ENCODE data around the gene KCNT1.

KCNT1 gene

DNA sequence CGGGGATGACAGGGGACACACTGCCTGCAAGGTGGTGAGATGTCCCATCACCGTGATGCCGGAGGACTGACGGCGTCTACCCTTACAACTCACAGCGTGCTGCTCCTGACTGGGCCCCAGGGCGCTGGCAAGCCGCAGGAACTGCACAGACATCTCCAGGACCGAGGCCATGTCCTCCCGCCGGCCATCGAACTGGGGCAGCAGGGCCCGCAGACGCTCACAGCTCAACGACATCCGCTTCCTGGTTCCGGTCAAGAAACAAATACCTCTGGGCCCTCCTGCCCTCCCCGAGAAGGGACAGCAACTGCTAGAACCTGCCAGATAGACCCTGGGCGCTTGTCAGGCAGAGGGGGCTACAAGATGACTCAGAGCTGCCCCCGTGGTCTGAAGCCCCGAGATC is 3.7 kb upstream of the KCNT1 start:
- H3K4me3 ChIP-seq (ENCODE audit: low read depth, low read length), result no peak overlapping the region
- TF ChIP-seq, protein P1, sequence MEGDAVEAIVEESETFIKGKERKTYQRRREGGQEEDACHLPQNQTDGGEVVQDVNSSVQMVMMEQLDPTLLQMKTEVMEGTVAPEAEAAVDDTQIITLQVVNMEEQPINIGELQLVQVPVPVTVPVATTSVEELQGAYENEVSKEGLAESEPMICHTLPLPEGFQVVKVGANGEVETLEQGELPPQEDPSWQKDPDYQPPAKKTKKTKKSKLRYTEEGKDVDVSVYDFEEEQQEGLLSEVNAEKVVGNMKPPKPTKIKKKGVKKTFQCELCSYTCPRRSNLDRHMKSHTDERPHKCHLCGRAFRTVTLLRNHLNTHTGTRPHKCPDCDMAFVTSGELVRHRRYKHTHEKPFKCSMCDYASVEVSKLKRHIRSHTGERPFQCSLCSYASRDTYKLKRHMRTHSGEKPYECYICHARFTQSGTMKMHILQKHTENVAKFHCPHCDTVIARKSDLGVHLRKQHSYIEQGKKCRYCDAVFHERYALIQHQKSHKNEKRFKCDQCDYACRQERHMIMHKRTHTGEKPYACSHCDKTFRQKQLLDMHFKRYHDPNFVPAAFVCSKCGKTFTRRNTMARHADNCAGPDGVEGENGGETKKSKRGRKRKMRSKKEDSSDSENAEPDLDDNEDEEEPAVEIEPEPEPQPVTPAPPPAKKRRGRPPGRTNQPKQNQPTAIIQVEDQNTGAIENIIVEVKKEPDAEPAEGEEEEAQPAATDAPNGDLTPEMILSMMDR (IDR thresholded peaks at IDR 0.05; ENCODE audit: control insufficient read depth, extremely low read depth, insufficient read depth), result no peak
- no peak for DNase-seq (ENCODE audit: low read depth)

DNA sequence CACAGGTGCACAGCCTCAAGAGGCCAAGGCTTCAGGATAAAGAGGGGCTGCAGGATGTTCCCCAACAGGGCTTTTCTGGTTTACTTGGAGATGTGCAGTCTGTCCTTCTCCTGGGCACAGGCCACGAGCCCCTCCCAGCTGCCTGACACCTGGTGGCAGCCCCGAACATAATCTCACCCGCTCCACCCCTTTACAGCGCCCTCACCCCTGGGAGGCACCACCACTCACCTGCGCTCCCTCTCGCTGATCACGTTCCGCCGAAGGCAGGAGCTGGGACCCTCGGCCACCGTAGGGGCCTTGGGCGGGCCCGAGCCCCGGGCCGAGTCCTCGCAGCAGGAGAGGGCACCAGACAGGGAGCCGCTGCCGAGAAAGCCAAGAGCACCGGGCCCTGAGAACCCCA is 3.2 kb upstream of the KCNT1 start:
- DNase-seq (ENCODE audit: low read depth), result no peak
- no peak overlapping the region for H3K4me3 ChIP-seq (ENCODE audit: low read depth, low read length)
- TF ChIP-seq, protein P1 (IDR thresholded peaks at IDR 0.05; ENCODE audit: control insufficient read depth, extremely low read depth, insufficient read depth), result no peak

DNA sequence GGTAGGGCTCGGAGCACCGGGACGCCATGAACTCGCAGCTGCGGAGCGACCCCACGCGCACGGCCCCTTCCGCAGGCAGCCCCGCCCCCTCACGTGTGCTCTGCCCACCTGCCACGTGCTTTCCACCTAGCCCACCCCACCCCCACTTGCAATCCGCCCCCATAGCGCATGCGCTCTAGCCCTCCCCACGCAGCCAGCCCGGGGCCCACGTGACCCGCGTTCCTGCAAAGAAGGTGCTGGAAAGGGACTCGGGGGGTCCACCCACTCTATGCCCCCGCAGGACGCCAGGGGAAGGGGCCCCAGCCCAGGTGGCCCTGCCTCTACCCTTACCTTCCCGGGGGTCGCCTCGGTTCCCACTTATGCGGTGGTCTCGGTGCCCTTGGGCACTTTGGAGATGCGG is 2.5 kb upstream of the KCNT1 start, which contains the start of gene SOHLH1:
Gene SOHLH1, minus strand, starts transcription at position 42 of the 400 bp plus-strand sequence. Its CDS starts 14 bp downstream, at position 28.
- TF ChIP-seq, protein P1 (IDR thresholded peaks at IDR 0.05; ENCODE audit: control insufficient read depth, extremely low read depth, insufficient read depth), result no peak
- no peak for DNase-seq (ENCODE audit: low read depth)
- no peak within 1 kb of the TSS for H3K4me3 ChIP-seq (ENCODE audit: low read depth, low read length)

DNA sequence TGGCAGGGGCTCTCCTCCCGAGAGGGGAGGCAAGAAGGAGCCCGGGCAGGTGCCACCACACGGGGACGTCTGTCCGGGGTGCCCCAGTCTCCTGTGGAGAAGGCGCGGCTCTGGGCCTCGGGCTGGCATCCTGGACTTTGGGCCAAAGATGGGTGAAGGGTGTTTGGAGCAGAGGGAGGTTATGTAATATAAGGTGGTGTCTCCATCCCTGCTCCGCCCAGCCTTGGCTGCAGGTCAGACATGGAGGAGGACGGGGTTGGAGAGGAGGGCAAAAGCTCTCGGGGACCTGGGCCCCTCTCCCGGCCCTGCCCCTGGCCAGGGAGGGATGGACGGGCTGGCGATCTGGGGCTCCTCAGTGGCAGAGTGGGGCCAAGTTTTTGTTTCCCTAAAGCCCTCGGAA is 1.5 kb upstream of the KCNT1 start:
- TF ChIP-seq, protein P1 (IDR thresholded peaks at IDR 0.05; ENCODE audit: control insufficient read depth, extremely low read depth, insufficient read depth), result no peak
- DNase-seq (ENCODE audit: low read depth), result no peak

DNA sequence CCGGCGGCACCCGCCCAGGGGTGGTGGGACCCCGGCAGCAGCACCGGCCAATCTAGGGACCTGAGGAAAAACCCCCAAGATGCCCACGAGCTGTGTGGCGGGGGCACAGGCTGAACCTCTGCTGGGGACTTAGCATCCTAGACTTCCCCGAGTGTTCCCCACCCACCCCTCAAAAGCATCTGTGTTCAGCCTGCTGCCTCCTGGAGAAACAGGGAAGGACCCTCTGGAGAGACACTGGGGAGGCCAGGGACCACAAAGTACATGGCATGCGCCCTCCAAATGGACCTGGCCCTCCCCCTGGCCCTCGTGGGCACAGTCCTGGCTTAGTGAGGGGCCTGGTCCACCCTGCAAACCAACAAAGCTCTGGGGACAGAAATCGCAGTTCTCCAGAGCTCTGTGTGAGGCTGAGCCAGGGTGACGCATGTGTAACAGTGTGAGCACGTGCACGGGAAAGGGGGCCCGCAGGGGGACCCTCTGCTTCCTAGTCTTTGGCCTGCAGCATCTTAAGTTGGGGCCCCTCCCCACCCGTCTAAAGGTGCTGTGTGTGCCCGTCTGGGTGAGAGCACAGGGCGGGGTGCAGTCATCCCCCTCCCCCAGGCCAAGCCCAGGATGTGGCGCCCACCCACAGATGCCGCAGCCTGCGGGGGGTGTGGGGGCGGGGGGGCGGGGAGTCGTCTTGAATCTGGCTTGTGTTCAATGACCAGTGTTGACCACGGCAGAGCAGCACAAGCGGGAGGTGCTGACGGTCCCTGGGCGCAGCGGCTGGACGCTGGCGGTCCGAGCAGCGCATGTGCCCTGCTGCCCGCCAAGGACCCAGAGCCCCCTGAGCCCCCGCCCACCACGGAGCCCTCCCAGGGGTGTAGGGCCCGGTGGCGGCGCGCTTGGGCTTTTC is 672 bp upstream of the KCNT1 start:
- TF ChIP-seq, protein P1 (IDR thresholded peaks at IDR 0.05; ENCODE audit: control insufficient read depth, extremely low read depth, insufficient read depth), result no peak
- no peak overlapping the region for H3K4me3 ChIP-seq (ENCODE audit: low read depth, low read length)
- DNase-seq (ENCODE audit: low read depth), result no peak

More for the DNA sequence above, 1.5 kb upstream of the KCNT1 start:
- H3K4me3 ChIP-seq (ENCODE audit: low read depth, low read length), result no peak overlapping the region

DNA sequence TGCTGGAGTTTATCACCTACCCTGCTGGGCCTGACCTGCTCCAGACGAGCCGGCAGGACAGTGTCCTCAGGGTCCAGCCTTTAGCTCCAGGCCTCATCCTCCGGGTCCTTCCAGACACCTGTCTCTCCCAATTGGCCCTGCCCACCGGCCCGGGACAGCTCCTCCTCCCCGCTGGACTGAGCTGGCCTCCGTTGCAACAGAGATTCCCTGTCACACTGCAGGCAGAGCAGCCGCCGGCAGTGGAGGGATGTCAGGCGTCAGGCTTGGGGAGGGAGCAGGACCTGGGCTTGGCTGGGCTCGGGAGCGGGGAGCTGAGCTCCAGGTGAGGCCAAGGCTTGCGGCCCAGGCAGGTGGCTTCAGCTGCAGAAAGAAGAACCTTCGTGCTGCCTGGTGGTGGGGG is 1.7 kb downstream of the KCNT1 start:
- no peak overlapping the region for H3K4me3 ChIP-seq (ENCODE audit: low read depth, low read length)
- TF ChIP-seq, protein P1 (IDR thresholded peaks at IDR 0.05; ENCODE audit: control insufficient read depth, extremely low read depth, insufficient read depth), result no peak
- no peak for DNase-seq (ENCODE audit: low read depth)

All from LNCaP clone FGC (cell line).